Vagina (tissue), 2 donors: ENCODE measurements around the gene OR10H3.

Experiments used
- POLR2A ChIP-seq, 2 donors: fragments of 450-650 bp; IDR thresholded peaks; one replicate each; pipeline ENCODE4 v1.6.1; 2017; ENCODE audit warnings: antibody characterized with exemption in 2 of 2, mild to moderate bottlenecking in 2 of 2, moderate library complexity in 2 of 2
- TF ChIP-seq, protein P1 (sequence below), 3 experiments: fragments of 450-650 bp in 2 of 3; fragments of 200-600 bp in 1 of 3; sonication (generic) in 1 of 3; IDR thresholded peaks; one replicate each; pipeline ENCODE4 v1.5.1; 2017 to 2019; ENCODE audit warnings: antibody characterized with exemption in 3 of 3, mild to moderate bottlenecking in 2 of 3, moderate library complexity in 2 of 3

DNA sequence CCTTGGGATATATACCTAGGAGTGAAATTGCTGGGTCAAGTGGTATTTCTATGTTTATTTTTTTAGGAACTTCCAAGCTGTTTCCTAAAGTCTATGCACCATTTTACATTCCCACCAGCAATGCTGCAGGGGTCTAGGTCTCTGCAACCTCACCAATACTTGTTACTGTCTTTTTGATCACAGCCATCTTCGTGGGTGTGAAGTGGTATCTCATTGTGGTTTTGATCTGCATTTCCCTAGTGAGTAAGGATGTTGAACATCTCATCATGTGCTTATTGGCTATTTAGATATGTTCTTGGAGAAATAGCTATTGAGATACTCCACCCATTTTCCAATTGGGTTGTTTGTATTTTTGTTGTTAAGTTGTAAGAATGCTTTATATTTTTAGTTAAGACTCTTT, 7.2 kb upstream of the OR10H3 start:
- no peak for TF ChIP-seq POLR2A (IDR thresholded peaks at IDR 0.05)
- TF ChIP-seq, protein P1, sequence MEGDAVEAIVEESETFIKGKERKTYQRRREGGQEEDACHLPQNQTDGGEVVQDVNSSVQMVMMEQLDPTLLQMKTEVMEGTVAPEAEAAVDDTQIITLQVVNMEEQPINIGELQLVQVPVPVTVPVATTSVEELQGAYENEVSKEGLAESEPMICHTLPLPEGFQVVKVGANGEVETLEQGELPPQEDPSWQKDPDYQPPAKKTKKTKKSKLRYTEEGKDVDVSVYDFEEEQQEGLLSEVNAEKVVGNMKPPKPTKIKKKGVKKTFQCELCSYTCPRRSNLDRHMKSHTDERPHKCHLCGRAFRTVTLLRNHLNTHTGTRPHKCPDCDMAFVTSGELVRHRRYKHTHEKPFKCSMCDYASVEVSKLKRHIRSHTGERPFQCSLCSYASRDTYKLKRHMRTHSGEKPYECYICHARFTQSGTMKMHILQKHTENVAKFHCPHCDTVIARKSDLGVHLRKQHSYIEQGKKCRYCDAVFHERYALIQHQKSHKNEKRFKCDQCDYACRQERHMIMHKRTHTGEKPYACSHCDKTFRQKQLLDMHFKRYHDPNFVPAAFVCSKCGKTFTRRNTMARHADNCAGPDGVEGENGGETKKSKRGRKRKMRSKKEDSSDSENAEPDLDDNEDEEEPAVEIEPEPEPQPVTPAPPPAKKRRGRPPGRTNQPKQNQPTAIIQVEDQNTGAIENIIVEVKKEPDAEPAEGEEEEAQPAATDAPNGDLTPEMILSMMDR (IDR thresholded peaks at IDR 0.05): no peak
